Measurements from ENCODE around the gene VPS52. TPM values are rescaled to one million over a fixed set of nuclear protein-coding genes. Genes with fewer than 3 reads are reported as not detected.

VPS52 gene
- polyA plus RNA-seq, 1 donor from 2014 or later = 29.1 TPM

DNA sequence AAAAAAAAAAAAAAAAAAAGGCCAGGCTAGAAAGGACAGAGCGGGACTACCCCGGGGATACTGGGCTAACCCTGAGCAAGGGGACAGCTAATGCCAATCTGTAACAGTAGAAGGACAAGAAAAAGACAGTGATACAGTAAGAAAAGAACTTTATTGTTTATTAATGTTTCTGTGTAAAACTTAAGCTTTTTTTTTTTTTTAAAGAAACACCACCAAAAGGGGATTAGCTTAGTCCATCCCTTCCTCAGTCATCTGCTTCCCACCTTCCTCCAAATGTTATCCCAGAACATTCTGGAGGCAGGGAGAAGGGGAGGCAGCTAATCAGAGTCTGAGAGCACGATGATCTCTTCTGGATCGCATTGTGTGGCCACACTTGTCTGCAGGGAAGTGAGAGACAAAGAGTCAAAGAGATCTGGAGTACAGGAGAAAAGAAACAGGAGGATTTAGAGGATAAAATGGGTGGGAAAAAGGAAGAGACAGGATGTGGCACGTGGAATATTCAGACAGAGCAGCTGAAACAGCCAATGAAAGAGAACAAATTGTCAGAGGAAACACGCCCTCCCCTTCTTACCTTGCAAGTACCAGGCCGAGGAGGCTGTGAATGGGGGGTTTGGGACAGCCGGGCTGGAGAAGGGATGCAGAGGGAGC lies 46.9 kb upstream of the VPS52 start:
- H3K79me2 ChIP-seq (replicated peaks; ENCODE audit: insufficient read depth, low read length) = peaks cover 19% of the 10 kb centered on the region
- no peak for TF ChIP-seq SMC3 (conservative IDR thresholded peaks at IDR 0.05; ENCODE audit: poor library complexity)
- no peak for TF ChIP-seq EP300 (conservative IDR thresholded peaks at IDR 0.05; ENCODE audit: poor library complexity, severe bottlenecking)
- TF ChIP-seq RAD21 (conservative IDR thresholded peaks at IDR 0.05) = no peak
- TF ChIP-seq, protein P1, sequence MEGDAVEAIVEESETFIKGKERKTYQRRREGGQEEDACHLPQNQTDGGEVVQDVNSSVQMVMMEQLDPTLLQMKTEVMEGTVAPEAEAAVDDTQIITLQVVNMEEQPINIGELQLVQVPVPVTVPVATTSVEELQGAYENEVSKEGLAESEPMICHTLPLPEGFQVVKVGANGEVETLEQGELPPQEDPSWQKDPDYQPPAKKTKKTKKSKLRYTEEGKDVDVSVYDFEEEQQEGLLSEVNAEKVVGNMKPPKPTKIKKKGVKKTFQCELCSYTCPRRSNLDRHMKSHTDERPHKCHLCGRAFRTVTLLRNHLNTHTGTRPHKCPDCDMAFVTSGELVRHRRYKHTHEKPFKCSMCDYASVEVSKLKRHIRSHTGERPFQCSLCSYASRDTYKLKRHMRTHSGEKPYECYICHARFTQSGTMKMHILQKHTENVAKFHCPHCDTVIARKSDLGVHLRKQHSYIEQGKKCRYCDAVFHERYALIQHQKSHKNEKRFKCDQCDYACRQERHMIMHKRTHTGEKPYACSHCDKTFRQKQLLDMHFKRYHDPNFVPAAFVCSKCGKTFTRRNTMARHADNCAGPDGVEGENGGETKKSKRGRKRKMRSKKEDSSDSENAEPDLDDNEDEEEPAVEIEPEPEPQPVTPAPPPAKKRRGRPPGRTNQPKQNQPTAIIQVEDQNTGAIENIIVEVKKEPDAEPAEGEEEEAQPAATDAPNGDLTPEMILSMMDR (IDR thresholded peaks at IDR 0.05; ENCODE audit: poor library complexity, severe bottlenecking) = no peak
- TF ChIP-seq, protein P2, sequence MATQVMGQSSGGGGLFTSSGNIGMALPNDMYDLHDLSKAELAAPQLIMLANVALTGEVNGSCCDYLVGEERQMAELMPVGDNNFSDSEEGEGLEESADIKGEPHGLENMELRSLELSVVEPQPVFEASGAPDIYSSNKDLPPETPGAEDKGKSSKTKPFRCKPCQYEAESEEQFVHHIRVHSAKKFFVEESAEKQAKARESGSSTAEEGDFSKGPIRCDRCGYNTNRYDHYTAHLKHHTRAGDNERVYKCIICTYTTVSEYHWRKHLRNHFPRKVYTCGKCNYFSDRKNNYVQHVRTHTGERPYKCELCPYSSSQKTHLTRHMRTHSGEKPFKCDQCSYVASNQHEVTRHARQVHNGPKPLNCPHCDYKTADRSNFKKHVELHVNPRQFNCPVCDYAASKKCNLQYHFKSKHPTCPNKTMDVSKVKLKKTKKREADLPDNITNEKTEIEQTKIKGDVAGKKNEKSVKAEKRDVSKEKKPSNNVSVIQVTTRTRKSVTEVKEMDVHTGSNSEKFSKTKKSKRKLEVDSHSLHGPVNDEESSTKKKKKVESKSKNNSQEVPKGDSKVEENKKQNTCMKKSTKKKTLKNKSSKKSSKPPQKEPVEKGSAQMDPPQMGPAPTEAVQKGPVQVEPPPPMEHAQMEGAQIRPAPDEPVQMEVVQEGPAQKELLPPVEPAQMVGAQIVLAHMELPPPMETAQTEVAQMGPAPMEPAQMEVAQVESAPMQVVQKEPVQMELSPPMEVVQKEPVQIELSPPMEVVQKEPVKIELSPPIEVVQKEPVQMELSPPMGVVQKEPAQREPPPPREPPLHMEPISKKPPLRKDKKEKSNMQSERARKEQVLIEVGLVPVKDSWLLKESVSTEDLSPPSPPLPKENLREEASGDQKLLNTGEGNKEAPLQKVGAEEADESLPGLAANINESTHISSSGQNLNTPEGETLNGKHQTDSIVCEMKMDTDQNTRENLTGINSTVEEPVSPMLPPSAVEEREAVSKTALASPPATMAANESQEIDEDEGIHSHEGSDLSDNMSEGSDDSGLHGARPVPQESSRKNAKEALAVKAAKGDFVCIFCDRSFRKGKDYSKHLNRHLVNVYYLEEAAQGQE (IDR thresholded peaks at IDR 0.05; ENCODE audit: borderline replicate concordance) = no peak
- no peak for TF ChIP-seq EZH2 (IDR thresholded peaks at IDR 0.05; ENCODE audit: borderline replicate concordance, insufficient read depth, low read length, poor library complexity, severe bottlenecking)
- peaks cover 6% of the 10 kb centered on the region for H3F3A ChIP-seq (ENCODE audit: insufficient read depth, low read length, poor library complexity, severe bottlenecking)
- peak overlapping the region; percentile 69 for H3K4me2 ChIP-seq (ENCODE audit: low read length)
- no peaks in the 10 kb centered on the region for H3K9me2 ChIP-seq (ENCODE audit: insufficient read depth, low read length)
- H3K36me3 ChIP-seq (ENCODE audit: insufficient read depth, low read length) = peaks cover 4% of the 10 kb centered on the region
- no peaks in the 10 kb centered on the region for H3K9me3 ChIP-seq (ENCODE audit: low read length)
- H3K27me3 ChIP-seq (ENCODE audit: insufficient read depth, low read depth, low read length) = peaks cover 5% of the 10 kb centered on the region
- H3K9ac ChIP-seq (ENCODE audit: low read length) = no peak overlapping the region
- H2AFZ ChIP-seq (ENCODE audit: low read depth, low read length) = no peak overlapping the region
- no peaks in the 10 kb centered on the region for H4K20me1 ChIP-seq (ENCODE audit: insufficient read depth)
- peak overlapping the region; percentile 70 for H3K4me3 ChIP-seq (ENCODE audit: low read length)
- H3K27ac ChIP-seq (ENCODE audit: low read length) = no peak overlapping the region

DNA sequence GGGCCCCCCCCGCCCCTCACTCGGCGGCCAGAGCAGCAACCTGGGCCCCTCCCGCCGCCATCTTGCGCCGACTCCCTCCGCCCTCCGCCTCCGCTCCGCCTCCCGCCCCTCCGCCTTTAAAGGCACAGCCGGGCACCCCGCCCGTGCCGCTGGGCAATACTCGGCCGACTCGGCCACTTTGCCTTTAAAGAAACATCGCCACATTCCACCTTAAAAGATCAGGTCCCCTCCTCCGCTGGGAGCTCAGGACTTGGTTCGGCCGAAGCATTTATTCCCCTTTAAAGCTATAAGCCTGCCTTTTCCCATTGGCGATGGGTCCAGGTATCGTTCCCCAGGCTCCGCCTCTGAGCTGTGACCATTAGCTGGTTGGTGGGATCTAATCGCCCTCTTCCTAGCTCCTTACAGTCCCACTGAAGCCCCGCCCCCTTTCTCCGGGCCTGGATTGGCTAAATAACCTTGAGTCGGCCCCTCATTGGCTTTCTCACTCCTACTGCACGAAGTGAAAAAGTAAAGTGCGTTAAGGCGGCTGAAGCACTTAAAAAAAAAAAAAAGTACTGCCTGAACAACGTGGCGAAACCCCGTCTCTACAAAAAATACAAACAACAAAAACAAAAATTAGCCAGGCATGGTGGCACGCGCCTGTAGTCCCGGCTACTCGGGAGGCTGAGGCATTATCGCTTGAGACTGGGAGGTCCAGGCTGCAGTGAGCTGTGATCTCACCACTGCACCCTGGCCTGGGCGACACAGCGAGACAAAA lies 46.2 kb upstream of the VPS52 start, which contains the start of gene ZBTB22:
Gene ZBTB22 (minus strand): TSS at position 76 of the 757 bp plus-strand sequence. CDS start 828 bp downstream, outside the sequence.
- Histone ChIP-seq H3K9me3 (ENCODE audit: low read length) (no peaks in the 10 kb centered on the region), H4K20me1 (ENCODE audit: insufficient read depth) (no peaks in the 10 kb centered on the region), H3K27ac (ENCODE audit: low read length) (peak within 1 kb of the TSS; percentile 87), H3K79me2 (replicated peaks; ENCODE audit: insufficient read depth, low read length) (peaks cover 19% of the 10 kb centered on the region), H2AFZ (ENCODE audit: low read depth, low read length) (peak within 1 kb of the TSS; percentile 72), H3F3A (ENCODE audit: insufficient read depth, low read length, poor library complexity, severe bottlenecking) (peaks cover 6% of the 10 kb centered on the region), H3K27me3 (ENCODE audit: insufficient read depth, low read depth, low read length) (peaks cover 12% of the 10 kb centered on the region), H3K4me3 (ENCODE audit: low read length) (peak within 1 kb of the TSS; percentile 70), H3K9ac (ENCODE audit: low read length) (peak within 1 kb of the TSS; percentile 68), H3K4me2 (ENCODE audit: low read length) (peak within 1 kb of the TSS; percentile 69), H3K36me3 (ENCODE audit: insufficient read depth, low read length) (peaks cover 4% of the 10 kb centered on the region), H3K9me2 (ENCODE audit: insufficient read depth, low read length) (no peaks in the 10 kb centered on the region)
- TF ChIP-seq EP300 (conservative IDR thresholded peaks at IDR 0.05; ENCODE audit: poor library complexity, severe bottlenecking) (no peak), TAF1 (IDR thresholded peaks at IDR 0.05; ENCODE audit: low read depth) (peak; percentile 29), RAD21 (conservative IDR thresholded peaks at IDR 0.05) (no peak), MXI1 (conservative IDR thresholded peaks at IDR 0.05; ENCODE audit: poor library complexity, severe bottlenecking) (peak; percentile 64), SMC3 (conservative IDR thresholded peaks at IDR 0.05; ENCODE audit: poor library complexity) (no peak), EZH2 (IDR thresholded peaks at IDR 0.05; ENCODE audit: borderline replicate concordance, insufficient read depth, low read length, poor library complexity, severe bottlenecking) (no peak), POLR2AphosphoS5 (IDR thresholded peaks at IDR 0.05) (peak; percentile 81)
- TF ChIP-seq, protein P1 (IDR thresholded peaks at IDR 0.05; ENCODE audit: poor library complexity, severe bottlenecking) = no peak
- TF ChIP-seq, protein P2 (IDR thresholded peaks at IDR 0.05; ENCODE audit: borderline replicate concordance) = no peak

Measured in neural cell (in vitro differentiated cells).